Loucy (cell line): ENCODE data around the gene SND1.

Experiments used
- H2AFZ ChIP-seq: fragments of 200-600 bp; sonication (generic); 2 replicates; pipeline ENCODE4 v1.6.0; 2016; ENCODE audit warnings: antibody characterized with exemption, mild to moderate bottlenecking, low read length, moderate library complexity
- H3F3A ChIP-seq: fragments of 200-600 bp; 2 replicates; pipeline ENCODE4 v1.6.0; 2016; ENCODE audit warnings: antibody characterized with exemption, low read depth, mild to moderate bottlenecking
- H3K27me3 ChIP-seq: fragments of 200-600 bp; sonication (generic); 2 replicates; pipeline ENCODE4 v1.6.1; 2014; ENCODE audit warnings: low read length, mild to moderate bottlenecking; ENCODE audit not compliant: insufficient read depth, poor library complexity, severe bottlenecking
- H3K36me3 ChIP-seq: fragments of 200-600 bp; sonication (generic); 2 replicates; pipeline ENCODE4 v1.6.1; 2016; ENCODE audit warnings: low read length; ENCODE audit not compliant: insufficient read depth
- H3K4me1 ChIP-seq: fragments of 200-600 bp; sonication (generic); 2 replicates; pipeline ENCODE4 v1.5.1; 2014; ENCODE audit warnings: low read length, mild to moderate bottlenecking; ENCODE audit not compliant: insufficient read depth, poor library complexity, severe bottlenecking
- H3K4me2 ChIP-seq: fragments of 200-600 bp; sonication (generic); 2 replicates; pipeline ENCODE4 v1.6.0; 2014; ENCODE audit warnings: antibody characterized with exemption, low read length, low read depth, mild to moderate bottlenecking; ENCODE audit not compliant: poor library complexity, severe bottlenecking
- H3K4me3 ChIP-seq: fragments of 200-600 bp; sonication (generic); 2 replicates; pipeline ENCODE4 v1.5.1; 2014; ENCODE audit warnings: low read length, mild to moderate bottlenecking, mixed read lengths; ENCODE audit not compliant: poor library complexity, severe bottlenecking
- H3K79me2 ChIP-seq: fragments of 200-600 bp; sonication (generic); 2 replicates; pipeline ENCODE4 v1.6.1; 2014; ENCODE audit warnings: low read length; ENCODE audit not compliant: insufficient read depth
- H3K9ac ChIP-seq: fragments of 200-600 bp; sonication (generic); 2 replicates; pipeline ENCODE4 v1.6.0; 2014; ENCODE audit warnings: mild to moderate bottlenecking, low read depth, low read length, moderate library complexity; ENCODE audit not compliant: poor library complexity, severe bottlenecking
- H3K9me2 ChIP-seq: fragments of 200-600 bp; sonication (generic); replicated peaks from 2 replicates; pipeline ENCODE4 v1.6.1; 2016; ENCODE audit warnings: low read depth, low read length, mixed read lengths
- H3K9me3 ChIP-seq: fragments of 200-600 bp; sonication (generic); 2 replicates; pipeline ENCODE4 v1.6.1; 2014; ENCODE audit warnings: mild to moderate bottlenecking, antibody characterized with exemption, low read length, low read depth; ENCODE audit not compliant: insufficient read depth
- H4K20me1 ChIP-seq: fragments of 200-600 bp; sonication (generic); 2 replicates; pipeline ENCODE4 v1.6.0; 2014; ENCODE audit warnings: antibody characterized with exemption, low read length, mild to moderate bottlenecking; ENCODE audit not compliant: insufficient read depth, poor library complexity, severe bottlenecking
- EZH2phosphoT487 ChIP-seq: fragments of 200-600 bp; IDR thresholded peaks from 2 replicates; pipeline ENCODE4 v1.6.1; 2018; ENCODE audit warnings: antibody characterized with exemption, mild to moderate bottlenecking, moderate library complexity, borderline replicate concordance
- TF ChIP-seq, protein P1 (sequence below): fragments of 200-600 bp; sonication (generic); conservative IDR thresholded peaks from 2 replicates; pipeline ENCODE4 v1.5.1; 2014; ENCODE audit warnings: mild to moderate bottlenecking, antibody characterized with exemption, low read length

Gene SND1

DNA sequence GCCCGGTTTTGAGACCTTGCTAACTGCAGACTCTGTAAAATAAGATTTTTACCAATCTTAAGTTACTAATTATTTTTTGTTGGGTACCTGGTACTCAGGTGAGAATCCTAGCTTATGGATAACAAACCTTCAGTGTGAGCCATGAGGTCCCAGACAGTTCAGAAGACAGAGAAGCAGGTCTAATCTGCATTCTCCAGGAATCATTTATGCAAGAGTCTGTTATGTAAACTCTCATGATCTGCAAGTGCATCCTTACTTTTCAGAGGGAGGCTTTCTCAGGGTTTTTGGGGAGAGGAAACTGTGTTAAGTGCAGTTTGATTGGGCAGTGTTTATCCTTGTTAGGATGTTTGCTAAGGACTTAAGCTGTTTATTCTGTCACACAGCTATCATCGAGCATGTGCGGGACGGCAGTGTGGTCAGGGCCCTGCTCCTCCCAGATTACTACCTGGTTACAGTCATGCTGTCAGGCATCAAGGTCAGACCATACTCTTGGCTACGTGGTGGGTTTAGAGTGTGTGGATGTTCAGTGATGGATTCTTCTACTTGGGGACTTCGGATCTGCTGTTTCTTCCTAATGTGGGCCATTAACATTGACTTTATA lies 50.2 kb downstream of the SND1 start:
- peaks cover 97% of the 10 kb centered on the region for H3K36me3 ChIP-seq
- H3K4me3 ChIP-seq: no peak overlapping the region
- H3K79me2 ChIP-seq: peaks cover 3% of the 10 kb centered on the region; the same call in 1 of the 2 replicates
- H3K9me3 ChIP-seq: no peaks in the 10 kb centered on the region
- no peak overlapping the region for H3K4me2 ChIP-seq
- H3K9ac ChIP-seq: no peak overlapping the region
- H2AFZ ChIP-seq: no peak overlapping the region
- no peaks in the 10 kb centered on the region for H3K9me2 ChIP-seq
- no peaks in the 10 kb centered on the region for H3F3A ChIP-seq
- H3K4me1 ChIP-seq: no peaks in the 10 kb centered on the region
- H3K27me3 ChIP-seq: no peaks in the 10 kb centered on the region
- TF ChIP-seq, protein P1, sequence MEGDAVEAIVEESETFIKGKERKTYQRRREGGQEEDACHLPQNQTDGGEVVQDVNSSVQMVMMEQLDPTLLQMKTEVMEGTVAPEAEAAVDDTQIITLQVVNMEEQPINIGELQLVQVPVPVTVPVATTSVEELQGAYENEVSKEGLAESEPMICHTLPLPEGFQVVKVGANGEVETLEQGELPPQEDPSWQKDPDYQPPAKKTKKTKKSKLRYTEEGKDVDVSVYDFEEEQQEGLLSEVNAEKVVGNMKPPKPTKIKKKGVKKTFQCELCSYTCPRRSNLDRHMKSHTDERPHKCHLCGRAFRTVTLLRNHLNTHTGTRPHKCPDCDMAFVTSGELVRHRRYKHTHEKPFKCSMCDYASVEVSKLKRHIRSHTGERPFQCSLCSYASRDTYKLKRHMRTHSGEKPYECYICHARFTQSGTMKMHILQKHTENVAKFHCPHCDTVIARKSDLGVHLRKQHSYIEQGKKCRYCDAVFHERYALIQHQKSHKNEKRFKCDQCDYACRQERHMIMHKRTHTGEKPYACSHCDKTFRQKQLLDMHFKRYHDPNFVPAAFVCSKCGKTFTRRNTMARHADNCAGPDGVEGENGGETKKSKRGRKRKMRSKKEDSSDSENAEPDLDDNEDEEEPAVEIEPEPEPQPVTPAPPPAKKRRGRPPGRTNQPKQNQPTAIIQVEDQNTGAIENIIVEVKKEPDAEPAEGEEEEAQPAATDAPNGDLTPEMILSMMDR: no peak
- no peak for TF ChIP-seq EZH2phosphoT487
- peaks cover 2% of the 10 kb centered on the region for H4K20me1 ChIP-seq

DNA sequence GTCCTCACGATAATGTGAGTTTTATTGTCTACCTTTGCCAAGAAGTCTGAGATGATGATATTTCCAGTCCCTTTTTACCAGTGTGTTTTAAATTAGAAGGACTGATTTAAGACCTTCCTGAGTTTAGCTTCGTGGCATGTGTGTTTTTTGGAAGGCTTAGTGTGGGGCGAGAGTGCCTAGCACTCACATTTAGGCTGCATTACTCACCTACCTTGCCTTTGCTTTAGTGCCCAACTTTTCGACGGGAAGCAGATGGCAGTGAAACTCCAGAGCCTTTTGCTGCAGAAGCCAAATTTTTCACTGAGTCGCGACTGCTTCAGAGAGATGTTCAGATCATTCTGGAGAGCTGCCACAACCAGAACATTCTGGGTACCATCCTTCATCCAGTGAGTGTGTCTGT lies 50.9 kb downstream of the SND1 start:
- peaks cover 97% of the 10 kb centered on the region for H3K36me3 ChIP-seq
- H3K4me2 ChIP-seq: no peak overlapping the region
- H3K79me2 ChIP-seq: 0 out of 2 replicates have a peak, but pooled peaks cover under 1% of the 10 kb centered on the region
- H3F3A ChIP-seq: no peaks in the 10 kb centered on the region
- no peaks in the 10 kb centered on the region for H3K27me3 ChIP-seq
- H3K4me1 ChIP-seq: no peaks in the 10 kb centered on the region
- TF ChIP-seq, protein P1: no peak
- TF ChIP-seq EZH2phosphoT487: no peak
- no peaks in the 10 kb centered on the region for H3K9me2 ChIP-seq
- no peak overlapping the region for H3K9ac ChIP-seq
- no peak overlapping the region for H2AFZ ChIP-seq
- peaks cover 2% of the 10 kb centered on the region for H4K20me1 ChIP-seq
- H3K9me3 ChIP-seq: no peaks in the 10 kb centered on the region
- no peak overlapping the region for H3K4me3 ChIP-seq

DNA sequence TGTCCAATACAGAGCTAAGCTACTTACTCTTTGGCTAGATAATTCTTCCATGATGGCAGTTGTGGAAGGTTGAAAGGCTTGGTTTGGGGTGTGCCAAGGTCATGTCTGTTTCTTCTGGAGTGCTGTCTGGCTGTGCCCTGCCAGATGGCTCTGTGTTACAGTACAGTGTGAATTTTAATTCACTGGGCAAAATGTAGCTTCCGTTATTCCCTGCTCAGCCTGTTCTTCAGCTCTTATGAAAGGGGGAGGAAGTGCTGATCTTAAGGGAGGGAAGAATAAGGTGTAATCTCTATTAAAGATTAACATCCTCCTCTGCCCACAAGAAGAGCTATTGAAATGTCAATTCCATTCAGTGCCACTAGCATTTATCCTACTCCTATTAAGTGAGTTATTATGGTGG lies 52.2 kb downstream of the SND1 start:
- Histone ChIP-seq H3K4me2 (no peak overlapping the region), H3F3A (no peaks in the 10 kb centered on the region), H3K79me2 (no peaks in the 10 kb centered on the region), H3K9me3 (no peaks in the 10 kb centered on the region), H4K20me1 (peaks cover 3% of the 10 kb centered on the region), H3K4me1 (no peaks in the 10 kb centered on the region), H3K36me3 (peaks cover 96% of the 10 kb centered on the region), H3K9ac (no peak overlapping the region), H2AFZ (no peak overlapping the region), H3K27me3 (no peaks in the 10 kb centered on the region), H3K9me2 (no peaks in the 10 kb centered on the region), H3K4me3 (no peak overlapping the region)
- TF ChIP-seq, protein P1: no peak
- TF ChIP-seq EZH2phosphoT487: no peak
